ENCODE measurements around the gene CBARP. TPM values are rescaled to one million over a fixed set of nuclear protein-coding genes. Genes with fewer than 3 reads are reported as not detected.

The CBARP gene
- total RNA-seq, 1 experiment from 2014 or later = 23.4 TPM

GRCh38 chr19:1223018-1223855 is 14.6 kb downstream of the CBARP start:
- ATAC-seq = peak; percentile 51
- no peaks in the 10 kb centered on the region for H3K9me3 Mint-ChIP-seq
- ChIA-PET CTCF (interaction anchor here (0.6 to 4.0 kb wide), 27 partner anchors 9 to 197 kb away, joined by 3 to 46 read pairs (median 4); partner anchors contain the start of genes CBARP, CIRBP, CNN2 and FAM174C), POLR2A (no interaction called here)
- H3K27ac Mint-ChIP-seq = peak overlapping the region; percentile 32; the same call in 1 of the 2 replicates
- H3K27me3 Mint-ChIP-seq (ENCODE audit: low read depth) = no peaks in the 10 kb centered on the region
- TF ChIP-seq ZNF219 (CRISPR knock-in tag; IDR thresholded peaks at IDR 0.05; ENCODE audit: borderline replicate concordance) (no peak), FOXP1 (CRISPR knock-in tag; IDR thresholded peaks at IDR 0.05; ENCODE audit: borderline replicate concordance) (peak; percentile 25; the same call in 1 of the 2 replicates), TP53 (CRISPR knock-in tag; IDR thresholded peaks at IDR 0.05) (no peak), ATF2 (CRISPR knock-in tag; IDR thresholded peaks at IDR 0.05; ENCODE audit: borderline replicate concordance, low read depth) (no peak), PREB (CRISPR knock-in tag; IDR thresholded peaks at IDR 0.05; ENCODE audit: borderline replicate concordance) (no peak)
- DNase-seq (ENCODE audit: low spot score) = peak; percentile 78
- peaks cover under 1% of the 10 kb centered on the region; the same call in 1 of the 2 replicates for H3K36me3 Mint-ChIP-seq
- no peak overlapping the region for H3K4me3 Mint-ChIP-seq
- H3K4me1 Mint-ChIP-seq = peaks cover under 1% of the 10 kb centered on the region

GRCh38 chr19:1222394-1222793 is 15.4 kb downstream of the CBARP start:
- POLR2A ChIA-PET = no interaction called here
- Mint-ChIP-seq H3K36me3 (peaks cover 3% of the 10 kb centered on the region; the same call in 1 of the 2 replicates), H3K27ac (no peak overlapping the region), H3K27me3 (ENCODE audit: low read depth) (no peaks in the 10 kb centered on the region), H3K4me1 (peaks cover 8% of the 10 kb centered on the region), H3K4me3 (no peak overlapping the region), H3K9me3 (no peaks in the 10 kb centered on the region)
- no peak for ATAC-seq
- CTCF ChIA-PET = interaction anchor here (0.6 to 4.0 kb wide), 25 partner anchors 9 to 194 kb away, joined by 3 to 46 read pairs (median 4); partner anchors contain the start of genes CBARP, CIRBP and GPX4
- DNase-seq (ENCODE audit: low spot score) = no peak
- 0 out of 2 replicates have a peak, but pooled peaks have one; percentile 10 for TF ChIP-seq CTCF (IDR thresholded peaks at IDR 0.05)
- no peak for TF ChIP-seq MYBL2 (CRISPR knock-in tag; IDR thresholded peaks at IDR 0.05)
- no peak for TF ChIP-seq NFYB (CRISPR knock-in tag; conservative IDR thresholded peaks at IDR 0.05; ENCODE audit: low read depth)

GRCh38 chr19:1221904-1222255 is 15.9 kb downstream of the CBARP start:
- DNase-seq (ENCODE audit: low spot score) = no peak
- H3K27ac Mint-ChIP-seq = no peak overlapping the region
- H3K4me1 Mint-ChIP-seq = peaks cover 13% of the 10 kb centered on the region
- H3K4me3 Mint-ChIP-seq = no peak overlapping the region
- H3K36me3 Mint-ChIP-seq = peaks cover 3% of the 10 kb centered on the region; the same call in 1 of the 2 replicates
- ChIA-PET CTCF (interaction anchor here (0.8 to 4.0 kb wide), 12 partner anchors 15 to 193 kb away, joined by 3 to 46 read pairs (median 5); partner anchors contain the start of gene CBARP), POLR2A (interaction anchor here (0.6 kb wide), 1 partner anchor 190 kb away, joined by 3 read pairs; no protein-coding TSS in a partner anchor)
- H3K9me3 Mint-ChIP-seq = no peaks in the 10 kb centered on the region
- H3K27me3 Mint-ChIP-seq (ENCODE audit: low read depth) = no peaks in the 10 kb centered on the region
- ATAC-seq = no peak
- TF ChIP-seq ZNF396 (CRISPR knock-in tag; IDR thresholded peaks at IDR 0.05; ENCODE audit: borderline replicate concordance) (no peak), USF1 (CRISPR knock-in tag; IDR thresholded peaks at IDR 0.05) (no peak), ATF2 (CRISPR knock-in tag; IDR thresholded peaks at IDR 0.05; ENCODE audit: borderline replicate concordance, low read depth) (no peak), ZNF219 (CRISPR knock-in tag; IDR thresholded peaks at IDR 0.05; ENCODE audit: borderline replicate concordance) (no peak), NR1H2 (CRISPR knock-in tag; IDR thresholded peaks at IDR 0.05) (no peak), CREB1 (CRISPR knock-in tag; IDR thresholded peaks at IDR 0.05) (no peak)
